HG02973 (cell line): Measurements from ENCODE around the gene NBPF12.
"Not testable (repeated sequence)": the region's sequence is repeated elsewhere in the genome, so short reads cannot be mapped to it uniquely, and the experiment has no call there.

Experiments
- ATAC-seq: cut with Tn5 transposase; IDR thresholded peaks from one replicate; pipeline ENCODE4 v1.9.1; 2021; ENCODE audit warnings: moderate library complexity; ENCODE audit not compliant: unreplicated experiment

NBPF12 gene

GRCh38 chr1:146985855-146986254, 47.7 kb downstream of the NBPF12 start:
- ATAC-seq: not testable (repeated sequence)

GRCh38 chr1:146986450-146986849, 48.3 kb downstream of the NBPF12 start:
- not testable (repeated sequence) for ATAC-seq

GRCh38 chr1:146987502-146987901, 49.4 kb downstream of the NBPF12 start:
- not testable (repeated sequence) for ATAC-seq

- ATAC-seq: not testable (repeated sequence)
Measured at GRCh38 chr1:146989455-146989854, 51.3 kb downstream of the NBPF12 start.

GRCh38 chr1:147008495-147008894, 70.4 kb downstream of the NBPF12 start:
- not testable (repeated sequence) for ATAC-seq

- ATAC-seq: not testable (repeated sequence)
Measured at GRCh38 chr1:147026975-147027374, 88.9 kb downstream of the NBPF12 start.

GRCh38 chr1:147030066-147030653, 92.0 kb downstream of the NBPF12 start:
- ATAC-seq: not testable (repeated sequence)

GRCh38 chr1:147039916-147040315, 101.8 kb downstream of the NBPF12 start:
- no peak for ATAC-seq

GRCh38 chr1:147042891-147043290, 104.8 kb downstream of the NBPF12 start:
- not testable (repeated sequence) for ATAC-seq

- not testable (repeated sequence) for ATAC-seq
Measured at GRCh38 chr1:147044511-147044910, 106.4 kb downstream of the NBPF12 start.
